Lung (tissue), 12 donors: ENCODE measurements around the gene FAM219B. TPM values are rescaled to one million over a fixed set of nuclear protein-coding genes. Genes with fewer than 3 reads are reported as not detected.

Experiments used
- ATAC-seq: fragments of 200-7000 bp; cut with Tn5 transposase; one replicate; pipeline ENCODE4 v1.9.1; 2020; ENCODE audit warnings: moderate number of reproducible peaks; ENCODE audit not compliant: insufficient read depth, low FRiP score
- DNase-seq, 3 donors: peaks; one replicate each; pipeline ENCODE4 v3.0.0-alpha.2; 2013 to 2017
- H3K27ac ChIP-seq, 2 donors: one replicate each; pipeline ENCODE4 v1.5.1; 2013; ENCODE audit warnings: mild to moderate bottlenecking in 2 of 2, moderate library complexity in 2 of 2, control low read depth in 1 of 2, inconsistent platforms in 1 of 2, low read depth in 1 of 2, low read length in 1 of 2
- H3K27me3 ChIP-seq, 3 donors: one replicate each; pipeline ENCODE4 v1.5.1; 2013; ENCODE audit warnings: low read length in 2 of 3; ENCODE audit not compliant: control insufficient read depth in 3 of 3, insufficient read depth in 3 of 3
- H3K36me3 ChIP-seq, 4 donors: one replicate each; pipeline ENCODE4 v1.5.1; 2013; ENCODE audit warnings: low read length in 4 of 4, mild to moderate bottlenecking in 1 of 4, moderate library complexity in 1 of 4; ENCODE audit not compliant: control insufficient read depth in 4 of 4, insufficient read depth in 4 of 4
- H3K4me1 ChIP-seq, 5 donors: one replicate each; pipeline ENCODE4 v1.5.1; 2013; ENCODE audit warnings: low read length in 5 of 5, mild to moderate bottlenecking in 2 of 5, moderate library complexity in 1 of 5; ENCODE audit not compliant: control insufficient read depth in 5 of 5, insufficient read depth in 5 of 5
- H3K4me3 ChIP-seq: one replicate; pipeline ENCODE4 v1.5.1; 2013; ENCODE audit warnings: mild to moderate bottlenecking, control low read depth, moderate library complexity
- H3K9ac ChIP-seq, 2 donors: one replicate each; pipeline ENCODE4 v1.5.1; 2013; ENCODE audit warnings: low read length in 2 of 2, control low read depth in 1 of 2; ENCODE audit not compliant: insufficient read depth in 1 of 2
- H3K9me3 ChIP-seq, 4 donors: one replicate each; pipeline ENCODE4 v1.5.1; 2013; ENCODE audit warnings: low read length in 3 of 4, mild to moderate bottlenecking in 1 of 4, moderate library complexity in 1 of 4; ENCODE audit not compliant: control insufficient read depth in 4 of 4, insufficient read depth in 3 of 4
- WGBS, 2 donors: extraction: QIAGEN DNeasy Blood & Tissue Kit; methylation state at CpG; one replicate each; pipeline ENCODE4 v1.1.7; 2013; 5-methylcytosine and 5-hydroxymethylcytosine counted together
- polyA plus RNA-seq, 2 donors: library from polyadenylated mRNA; stranded (reverse); fragments of 200-250 nt; gene quantifications; one replicate each; pipeline ENCODE4 v1.2.1, GENCODE V29; 2013
- total RNA-seq, 2 donors: library from RNA; depleted of rRNA in 1 of 2; stranded (reverse); fragments of >200 nt in 1 of 2; gene quantifications; one replicate each; pipeline ENCODE4 v1.2.1, GENCODE V29; 2014 to 2021
- TF ChIP-seq, protein P1 (sequence below): IDR thresholded peaks from 2 replicates; pipeline ENCODE4 v1.5.1; 2012; ENCODE audit warnings: mild to moderate bottlenecking; ENCODE audit errors: control extremely low read depth, extremely low read depth
- donor health status: control.
- donor health status: control.
- donor health status: Bipolar disorder and iron deficiency.
- donor health status: healthy.
- donor health status: DM: yes; HTN: yes; CAD: no.

The FAM219B gene
- total and polyA plus RNA-seq, 4 donors: 32.4 to 88.4 (median 42.5) TPM

DNA sequence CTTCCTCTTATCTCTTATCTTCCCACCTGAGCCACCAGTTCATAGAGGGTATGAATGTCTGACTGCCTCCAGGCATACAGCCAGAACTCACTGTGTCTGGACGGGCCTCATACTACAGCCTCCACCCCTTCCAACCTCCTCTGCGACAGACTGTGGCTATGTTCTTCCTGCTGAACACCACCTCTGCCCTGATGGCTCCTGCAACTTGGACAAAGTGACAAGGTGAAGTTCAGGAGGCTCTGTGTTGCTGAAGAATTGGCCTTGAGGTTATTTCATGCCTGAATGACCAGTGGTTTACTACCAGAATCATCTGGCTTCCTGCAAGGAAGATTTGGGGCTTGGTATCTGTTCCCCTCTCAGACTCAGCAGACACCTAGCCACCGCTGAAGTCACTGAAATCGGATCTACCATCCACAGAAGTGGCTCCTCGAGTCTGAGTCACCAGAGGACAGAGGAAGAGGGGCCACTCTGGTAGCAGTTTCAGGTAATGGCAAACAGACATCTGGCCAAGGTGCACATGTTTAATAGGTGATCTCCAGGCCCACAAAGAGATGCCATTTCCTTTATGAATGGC, 49.5 kb downstream of the FAM219B start:
- no peak overlapping the region for H3K9ac ChIP-seq
- no peaks in the 10 kb centered on the region for H3K9me3 ChIP-seq
- ATAC-seq (no peak), DNase-seq (no peak)
- H3K4me3 ChIP-seq: no peak overlapping the region
- 55 to 57% methylated on average over 5 of the region's 5 CpGs for WGBS, 2 donors
- H3K4me1 ChIP-seq: peaks cover 0 to 18% (median 6%) of the 10 kb centered on the region in 5 donors
- H3K36me3 ChIP-seq: peaks cover 6 to 31% (median 12%) of the 10 kb centered on the region in 4 donors
- H3K27me3 ChIP-seq: no peaks in the 10 kb centered on the region
- TF ChIP-seq, protein P1, sequence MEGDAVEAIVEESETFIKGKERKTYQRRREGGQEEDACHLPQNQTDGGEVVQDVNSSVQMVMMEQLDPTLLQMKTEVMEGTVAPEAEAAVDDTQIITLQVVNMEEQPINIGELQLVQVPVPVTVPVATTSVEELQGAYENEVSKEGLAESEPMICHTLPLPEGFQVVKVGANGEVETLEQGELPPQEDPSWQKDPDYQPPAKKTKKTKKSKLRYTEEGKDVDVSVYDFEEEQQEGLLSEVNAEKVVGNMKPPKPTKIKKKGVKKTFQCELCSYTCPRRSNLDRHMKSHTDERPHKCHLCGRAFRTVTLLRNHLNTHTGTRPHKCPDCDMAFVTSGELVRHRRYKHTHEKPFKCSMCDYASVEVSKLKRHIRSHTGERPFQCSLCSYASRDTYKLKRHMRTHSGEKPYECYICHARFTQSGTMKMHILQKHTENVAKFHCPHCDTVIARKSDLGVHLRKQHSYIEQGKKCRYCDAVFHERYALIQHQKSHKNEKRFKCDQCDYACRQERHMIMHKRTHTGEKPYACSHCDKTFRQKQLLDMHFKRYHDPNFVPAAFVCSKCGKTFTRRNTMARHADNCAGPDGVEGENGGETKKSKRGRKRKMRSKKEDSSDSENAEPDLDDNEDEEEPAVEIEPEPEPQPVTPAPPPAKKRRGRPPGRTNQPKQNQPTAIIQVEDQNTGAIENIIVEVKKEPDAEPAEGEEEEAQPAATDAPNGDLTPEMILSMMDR: no peak
- H3K27ac ChIP-seq: peak overlapping the region in 1 of 2 donors; percentile 35

DNA sequence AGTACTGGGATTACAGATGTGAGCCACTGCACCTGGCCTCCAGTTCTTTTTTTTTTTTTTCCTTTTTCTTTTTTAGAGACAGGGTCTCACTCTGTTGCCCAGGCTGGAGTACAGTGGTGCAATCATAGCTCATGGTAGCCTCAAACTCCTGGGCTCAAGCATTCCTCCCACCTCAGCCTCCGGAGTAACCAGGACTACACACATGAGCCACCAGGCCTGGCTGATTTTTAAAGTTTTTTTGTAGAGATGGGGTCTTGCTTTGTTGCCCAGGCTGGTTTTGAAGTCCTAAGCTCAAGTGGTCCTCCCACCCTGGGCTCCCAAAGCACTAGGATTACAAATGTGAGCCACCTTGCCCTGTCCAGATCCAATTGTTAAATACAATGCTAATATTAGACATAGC, 50.1 kb downstream of the FAM219B start:
- Histone ChIP-seq H3K27ac (no peak overlapping the region), H3K4me1 (peaks cover 0 to 18% (median 6%) of the 10 kb centered on the region in 5 donors), H3K9ac (no peak overlapping the region), H3K36me3 (peaks cover 8 to 38% (median 17%) of the 10 kb centered on the region in 4 donors), H3K4me3 (no peak overlapping the region), H3K27me3 (no peaks in the 10 kb centered on the region), H3K9me3 (no peaks in the 10 kb centered on the region)
- no peak for DNase-seq
- 96 to 100% methylated on average over 1 of the region's 1 CpG for WGBS, 2 donors
- TF ChIP-seq, protein P1: no peak
- ATAC-seq: no peak

DNA sequence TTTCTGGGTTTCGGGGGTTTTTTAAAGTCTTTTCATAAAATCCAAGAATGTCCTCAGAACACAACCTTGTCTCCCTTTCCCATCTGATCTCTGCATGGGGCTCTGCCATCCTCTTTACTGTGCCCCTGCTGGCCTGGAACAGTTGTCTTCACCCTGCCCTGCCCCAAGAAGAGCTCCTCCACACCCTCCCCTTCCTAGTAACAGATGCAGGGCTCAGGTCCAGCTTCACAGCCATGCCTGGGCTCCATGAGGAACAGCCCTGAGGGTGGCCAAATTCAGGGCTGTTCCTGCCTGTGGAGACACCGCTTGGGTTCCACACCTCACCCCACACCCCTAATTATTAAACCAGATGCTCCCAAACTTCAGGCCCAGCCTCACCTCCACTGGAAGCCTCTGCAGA, 50.8 kb downstream of the FAM219B start:
- no peak overlapping the region for H3K27ac ChIP-seq
- 95 to 100% methylated on average over 2 of the region's 2 CpGs for WGBS, 2 donors
- H3K36me3 ChIP-seq: peaks cover 13 to 44% (median 23%) of the 10 kb centered on the region in 4 donors
- H3K9me3 ChIP-seq: no peaks in the 10 kb centered on the region
- H3K4me1 ChIP-seq: peaks cover 0 to 18% (median 6%) of the 10 kb centered on the region in 5 donors
- TF ChIP-seq, protein P1: no peak
- no peaks in the 10 kb centered on the region for H3K27me3 ChIP-seq
- DNase-seq: no peak
- ATAC-seq: no peak
- no peak overlapping the region for H3K9ac ChIP-seq
- no peak overlapping the region for H3K4me3 ChIP-seq
